Ascending aorta (tissue), 2 donors: Measurements from ENCODE around the gene SLC9A9. TPM values are rescaled to one million over a fixed set of nuclear protein-coding genes. Genes with fewer than 3 reads are reported as not detected.

Experiments used
- DNase-seq, 2 donors: peaks; one replicate each; pipeline ENCODE4 v3.0.0-alpha.2; 2019; ENCODE audit warnings: low spot score in 2 of 2
- H3K27ac ChIP-seq, 2 donors: fragments of 200-600 bp; sonication (generic); one replicate each; pipeline ENCODE4 v1.5.1; 2016 to 2017; ENCODE audit warnings: mild to moderate bottlenecking in 1 of 2
- H3K27me3 ChIP-seq: fragments of 200-600 bp; sonication (generic); one replicate; pipeline ENCODE4 v1.5.1; 2017
- H3K36me3 ChIP-seq, 2 donors: fragments of 200-600 bp; sonication (generic); one replicate each; pipeline ENCODE4 v1.5.1; 2016
- H3K4me1 ChIP-seq, 2 donors: fragments of 200-600 bp; sonication (generic); one replicate each; pipeline ENCODE4 v1.5.1; 2016 to 2017; ENCODE audit warnings: mild to moderate bottlenecking in 1 of 2
- H3K4me3 ChIP-seq, 2 donors: fragments of 200-600 bp; sonication (generic); one replicate each; pipeline ENCODE4 v1.5.1; 2016 to 2017; ENCODE audit warnings: mild to moderate bottlenecking in 1 of 2
- H3K9me3 ChIP-seq, 2 donors: fragments of 200-600 bp; sonication (generic); one replicate each; pipeline ENCODE4 v1.5.1; 2016
- CTCF ChIP-seq, 3 experiments: fragments of 200-600 bp in 2 of 3; fragments of 450-650 bp in 1 of 3; sonication (generic) in 2 of 3; IDR thresholded peaks; one replicate each; pipeline ENCODE4 v1.5.1; 2016 to 2019; ENCODE audit warnings: antibody characterized with exemption in 3 of 3, mild to moderate bottlenecking in 1 of 3, moderate library complexity in 1 of 3
- intact Hi-C: fragments of 100-400 bp; cut with DNase I; formaldehyde crosslinking; loops from one replicate; pipeline ENCODE4 v1.15.1; 2023
- total RNA-seq: library from RNA; depleted of rRNA; stranded (reverse); fragments of >200 nt; gene quantifications from one replicate; pipeline ENCODE4 v1.1.0, GENCODE V29; 2016

Gene SLC9A9
- total RNA-seq, 1 donor from 2014 or later = 63.4 TPM

GRCh38 chr3:143245692-143246091 is 602.6 kb downstream of the SLC9A9 start:
- DNase-seq = no peak
- Histone ChIP-seq H3K4me1 (no peaks in the 10 kb centered on the region), H3K36me3 (no peaks in the 10 kb centered on the region), H3K27me3 (no peaks in the 10 kb centered on the region), H3K27ac (no peak overlapping the region), H3K4me3 (no peak overlapping the region), H3K9me3 (no peaks in the 10 kb centered on the region)
- intact Hi-C loops = no loop called here
- no peak for TF ChIP-seq CTCF (IDR thresholded peaks at IDR 0.05)

GRCh38 chr3:143244516-143245063 is 603.7 kb downstream of the SLC9A9 start:
- Histone ChIP-seq H3K27ac (no peak overlapping the region), H3K27me3 (no peaks in the 10 kb centered on the region), H3K36me3 (no peaks in the 10 kb centered on the region), H3K4me1 (no peaks in the 10 kb centered on the region), H3K9me3 (no peaks in the 10 kb centered on the region), H3K4me3 (no peak overlapping the region)
- intact Hi-C loops = no loop called here
- no peak for DNase-seq
- no peak for TF ChIP-seq CTCF (IDR thresholded peaks at IDR 0.05)

- Histone ChIP-seq H3K9me3 (no peaks in the 10 kb centered on the region), H3K4me3 (no peak overlapping the region), H3K27me3 (no peaks in the 10 kb centered on the region), H3K27ac (no peak overlapping the region), H3K36me3 (no peaks in the 10 kb centered on the region), H3K4me1 (no peaks in the 10 kb centered on the region)
- intact Hi-C loops = no loop called here
- no peak for DNase-seq
- no peak for TF ChIP-seq CTCF (IDR thresholded peaks at IDR 0.05)
Measured at GRCh38 chr3:143243686-143244085, 604.6 kb downstream of the SLC9A9 start.

- TF ChIP-seq CTCF (IDR thresholded peaks at IDR 0.05) = no peak
- Histone ChIP-seq H3K36me3 (no peaks in the 10 kb centered on the region), H3K27me3 (no peaks in the 10 kb centered on the region), H3K4me1 (no peaks in the 10 kb centered on the region), H3K27ac (no peak overlapping the region), H3K4me3 (no peak overlapping the region), H3K9me3 (no peaks in the 10 kb centered on the region)
- intact Hi-C loops = no loop called here
- no peak for DNase-seq
Measured at GRCh38 chr3:143242691-143243090, 605.6 kb downstream of the SLC9A9 start.

- Histone ChIP-seq H3K9me3 (no peaks in the 10 kb centered on the region), H3K36me3 (no peaks in the 10 kb centered on the region), H3K27me3 (no peaks in the 10 kb centered on the region), H3K4me1 (no peaks in the 10 kb centered on the region), H3K4me3 (no peak overlapping the region), H3K27ac (no peak overlapping the region)
- DNase-seq = no peak
- intact Hi-C loops = no loop called here
- TF ChIP-seq CTCF (IDR thresholded peaks at IDR 0.05) = no peak
Measured at GRCh38 chr3:143242101-143242500, 606.2 kb downstream of the SLC9A9 start.

- Histone ChIP-seq H3K36me3 (no peaks in the 10 kb centered on the region), H3K27ac (no peak overlapping the region), H3K27me3 (no peaks in the 10 kb centered on the region), H3K9me3 (no peaks in the 10 kb centered on the region), H3K4me3 (no peak overlapping the region), H3K4me1 (no peaks in the 10 kb centered on the region)
- DNase-seq = no peak
- TF ChIP-seq CTCF (IDR thresholded peaks at IDR 0.05) = no peak
- intact Hi-C loops = no loop called here
Measured at GRCh38 chr3:143241481-143241951, 606.8 kb downstream of the SLC9A9 start.
